ENCODE measurements around the gene SLC52A3. TPM values are rescaled to one million over a fixed set of nuclear protein-coding genes. Genes with fewer than 3 reads are reported as not detected.

The SLC52A3 gene
- total RNA-seq, 1 experiment from 2014 or later: not detected

DNA sequence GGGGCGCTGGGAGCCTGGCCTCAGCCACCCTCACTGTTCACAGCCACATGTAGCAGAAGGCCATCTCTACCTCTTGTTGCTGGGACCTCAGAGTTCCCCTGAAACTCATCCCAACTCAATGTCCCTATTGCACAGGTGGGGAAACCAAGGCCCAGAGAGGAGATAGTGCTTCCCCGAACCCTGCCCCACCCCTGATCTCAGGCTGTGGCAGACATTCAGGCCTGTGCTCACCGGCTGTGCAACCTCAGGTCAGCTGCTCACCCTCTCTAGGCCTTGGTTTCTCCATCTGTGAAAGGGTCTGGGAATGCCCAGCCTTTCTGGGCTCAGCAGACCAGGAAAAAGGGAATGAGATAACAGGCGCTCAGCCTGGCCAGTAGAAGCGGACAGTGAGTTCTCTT is 6.4 kb upstream of the SLC52A3 start:
- Histone ChIP-seq H3K4me3 (ENCODE audit: low read length) (no peak overlapping the region), H3K27ac (ENCODE audit: low read length) (no peak overlapping the region), H4K20me1 (ENCODE audit: insufficient read depth, low read depth, low read length) (no peaks in the 10 kb centered on the region), H3K79me2 (ENCODE audit: low read length) (no peaks in the 10 kb centered on the region), H3K4me1 (ENCODE audit: low read length) (no peaks in the 10 kb centered on the region), H3K9ac (ENCODE audit: low read length) (no peak overlapping the region), H3K9me2 (replicated peaks; ENCODE audit: insufficient read depth, low read length) (no peaks in the 10 kb centered on the region), H2AFZ (ENCODE audit: low read length) (no peak overlapping the region), H3K27me3 (ENCODE audit: low read length) (no peaks in the 10 kb centered on the region), H3K9me3 (ENCODE audit: low read length) (no peaks in the 10 kb centered on the region), H3K4me2 (ENCODE audit: low read depth, low read length, poor library complexity, severe bottlenecking) (no peak overlapping the region), H3K36me3 (ENCODE audit: insufficient read depth, low read length) (no peaks in the 10 kb centered on the region)
- DNase-seq: no peak

- Histone ChIP-seq H3K9ac (ENCODE audit: low read length) (no peak overlapping the region), H3K36me3 (ENCODE audit: insufficient read depth, low read length) (no peaks in the 10 kb centered on the region), H3K4me1 (ENCODE audit: low read length) (no peaks in the 10 kb centered on the region), H3K27ac (ENCODE audit: low read length) (no peak overlapping the region), H3K9me3 (ENCODE audit: low read length) (no peaks in the 10 kb centered on the region), H4K20me1 (ENCODE audit: insufficient read depth, low read depth, low read length) (no peaks in the 10 kb centered on the region), H2AFZ (ENCODE audit: low read length) (no peak overlapping the region), H3K27me3 (ENCODE audit: low read length) (no peaks in the 10 kb centered on the region), H3K79me2 (ENCODE audit: low read length) (no peaks in the 10 kb centered on the region), H3K4me2 (ENCODE audit: low read depth, low read length, poor library complexity, severe bottlenecking) (no peak overlapping the region), H3K4me3 (ENCODE audit: low read length) (no peak overlapping the region), H3K9me2 (replicated peaks; ENCODE audit: insufficient read depth, low read length) (no peaks in the 10 kb centered on the region)
- DNase-seq: no peak
Measured at GRCh38 chr20:774016-774659, 5.8 kb upstream of the SLC52A3 start.

GRCh38 chr20:772806-773205 is 4.5 kb upstream of the SLC52A3 start:
- H3K4me2 ChIP-seq (ENCODE audit: low read depth, low read length, poor library complexity, severe bottlenecking): no peak overlapping the region
- no peak for DNase-seq
- H3K9me3 ChIP-seq (ENCODE audit: low read length): no peaks in the 10 kb centered on the region
- H3K27ac ChIP-seq (ENCODE audit: low read length): no peak overlapping the region
- H2AFZ ChIP-seq (ENCODE audit: low read length): no peak overlapping the region
- H3K9ac ChIP-seq (ENCODE audit: low read length): no peak overlapping the region
- no peaks in the 10 kb centered on the region for H3K79me2 ChIP-seq (ENCODE audit: low read length)
- H3K4me3 ChIP-seq (ENCODE audit: low read length): no peak overlapping the region
- no peaks in the 10 kb centered on the region for H3K4me1 ChIP-seq (ENCODE audit: low read length)
- H3K9me2 ChIP-seq (replicated peaks; ENCODE audit: insufficient read depth, low read length): no peaks in the 10 kb centered on the region
- no peaks in the 10 kb centered on the region for H3K36me3 ChIP-seq (ENCODE audit: insufficient read depth, low read length)
- H3K27me3 ChIP-seq (ENCODE audit: low read length): no peaks in the 10 kb centered on the region
- no peaks in the 10 kb centered on the region for H4K20me1 ChIP-seq (ENCODE audit: insufficient read depth, low read depth, low read length)

DNA sequence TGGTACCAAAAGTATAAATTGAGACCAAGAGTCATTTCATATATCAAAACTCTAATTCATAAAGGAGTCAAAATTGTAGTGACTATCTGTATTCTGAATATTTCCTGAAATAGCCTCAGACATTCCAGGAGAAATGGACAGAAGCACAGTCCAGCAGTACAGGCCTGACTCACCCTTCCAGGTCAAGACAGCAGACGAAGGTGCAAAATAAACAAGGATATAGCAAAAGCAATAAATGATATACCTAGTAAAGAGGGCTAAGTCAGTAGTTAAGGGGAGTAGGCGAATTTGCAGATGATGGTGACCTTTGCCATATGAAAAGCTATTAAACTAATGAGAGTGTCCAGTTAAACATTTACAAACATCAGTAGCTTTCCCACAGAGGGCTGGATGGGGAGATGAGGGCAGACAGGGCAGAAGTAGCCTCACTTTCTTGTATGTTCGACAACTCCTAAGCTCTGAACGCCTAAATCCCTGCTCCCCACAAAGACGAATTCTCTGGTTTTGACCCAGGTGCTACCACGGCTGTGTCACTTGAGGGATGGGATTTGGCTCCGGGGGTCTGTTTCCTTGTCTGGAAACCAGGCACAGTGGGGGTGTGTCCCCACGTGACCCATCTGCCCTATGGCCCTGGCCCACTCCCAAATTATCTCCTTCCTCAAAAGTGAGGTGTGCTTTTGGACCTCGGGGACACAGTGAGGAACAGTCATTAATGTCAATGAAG is 3.6 kb upstream of the SLC52A3 start:
- Histone ChIP-seq H2AFZ (ENCODE audit: low read length) (no peak overlapping the region), H3K36me3 (ENCODE audit: insufficient read depth, low read length) (no peaks in the 10 kb centered on the region), H3K9me3 (ENCODE audit: low read length) (no peaks in the 10 kb centered on the region), H3K9ac (ENCODE audit: low read length) (no peak overlapping the region), H3K4me2 (ENCODE audit: low read depth, low read length, poor library complexity, severe bottlenecking) (no peak overlapping the region), H3K4me3 (ENCODE audit: low read length) (no peak overlapping the region), H3K27ac (ENCODE audit: low read length) (no peak overlapping the region), H4K20me1 (ENCODE audit: insufficient read depth, low read depth, low read length) (no peaks in the 10 kb centered on the region), H3K4me1 (ENCODE audit: low read length) (no peaks in the 10 kb centered on the region), H3K9me2 (replicated peaks; ENCODE audit: insufficient read depth, low read length) (no peaks in the 10 kb centered on the region), H3K79me2 (ENCODE audit: low read length) (no peaks in the 10 kb centered on the region), H3K27me3 (ENCODE audit: low read length) (no peaks in the 10 kb centered on the region)
- no peak for DNase-seq

GRCh38 chr20:770691-771090 is 2.4 kb upstream of the SLC52A3 start:
- Histone ChIP-seq H3K27me3 (ENCODE audit: low read length) (no peaks in the 10 kb centered on the region), H3K36me3 (ENCODE audit: insufficient read depth, low read length) (no peaks in the 10 kb centered on the region), H3K9me3 (ENCODE audit: low read length) (no peaks in the 10 kb centered on the region), H3K27ac (ENCODE audit: low read length) (no peak overlapping the region), H3K79me2 (ENCODE audit: low read length) (no peaks in the 10 kb centered on the region), H3K9me2 (replicated peaks; ENCODE audit: insufficient read depth, low read length) (no peaks in the 10 kb centered on the region), H3K9ac (ENCODE audit: low read length) (no peak overlapping the region), H3K4me3 (ENCODE audit: low read length) (no peak overlapping the region), H3K4me2 (ENCODE audit: low read depth, low read length, poor library complexity, severe bottlenecking) (no peak overlapping the region), H4K20me1 (ENCODE audit: insufficient read depth, low read depth, low read length) (no peaks in the 10 kb centered on the region), H3K4me1 (ENCODE audit: low read length) (no peaks in the 10 kb centered on the region), H2AFZ (ENCODE audit: low read length) (no peak overlapping the region)
- no peak for DNase-seq

DNA sequence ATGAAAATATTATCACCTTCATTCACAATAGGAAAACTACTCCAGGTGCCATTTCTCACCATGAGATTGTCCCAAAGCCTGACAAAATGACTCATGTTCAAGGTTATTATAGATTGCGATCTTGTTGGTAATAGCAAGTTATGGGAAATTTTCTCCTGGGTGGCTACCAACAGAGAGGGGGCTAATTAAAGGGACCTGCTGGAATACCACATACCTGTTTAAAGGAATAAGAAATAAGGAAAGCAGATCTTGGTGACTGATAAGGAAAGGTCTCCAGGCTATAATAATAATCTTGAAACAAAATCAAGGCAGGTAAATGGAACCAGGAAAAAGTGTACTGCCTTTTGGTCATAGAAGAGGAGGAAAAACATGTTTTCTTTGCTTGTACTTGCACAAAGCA is 1.4 kb downstream of the SLC52A3 start:
- Histone ChIP-seq H3K4me3 (ENCODE audit: low read length) (no peak overlapping the region), H3K9me2 (replicated peaks; ENCODE audit: insufficient read depth, low read length) (no peaks in the 10 kb centered on the region), H3K4me1 (ENCODE audit: low read length) (no peaks in the 10 kb centered on the region), H3K79me2 (ENCODE audit: low read length) (no peaks in the 10 kb centered on the region), H2AFZ (ENCODE audit: low read length) (no peak overlapping the region), H3K9ac (ENCODE audit: low read length) (no peak overlapping the region), H4K20me1 (ENCODE audit: insufficient read depth, low read depth, low read length) (no peaks in the 10 kb centered on the region), H3K27me3 (ENCODE audit: low read length) (no peaks in the 10 kb centered on the region), H3K4me2 (ENCODE audit: low read depth, low read length, poor library complexity, severe bottlenecking) (no peak overlapping the region), H3K9me3 (ENCODE audit: low read length) (no peaks in the 10 kb centered on the region), H3K36me3 (ENCODE audit: insufficient read depth, low read length) (no peaks in the 10 kb centered on the region), H3K27ac (ENCODE audit: low read length) (no peak overlapping the region)
- no peak for DNase-seq

DNA sequence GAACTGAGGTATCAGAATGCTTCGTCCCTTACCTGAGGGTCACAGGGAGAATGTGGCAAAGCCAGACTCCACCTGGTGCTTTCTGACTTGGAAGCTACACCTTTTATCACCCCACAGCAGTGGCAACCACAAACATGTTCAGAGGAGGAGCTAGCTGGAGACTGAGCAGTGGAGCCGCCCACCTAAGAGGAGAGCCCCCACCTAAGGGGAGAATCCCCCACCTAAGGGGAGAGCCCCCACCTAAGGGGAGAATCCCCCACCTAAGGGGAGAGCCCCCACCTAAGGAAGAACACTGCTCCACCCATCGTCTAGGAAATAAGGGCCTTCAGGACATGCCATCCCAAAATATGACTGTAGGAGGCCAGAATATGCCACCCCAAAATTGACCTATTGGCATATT is 4.0 kb downstream of the SLC52A3 start:
- H3K27ac ChIP-seq (ENCODE audit: low read length): no peak overlapping the region
- DNase-seq: no peak
- no peaks in the 10 kb centered on the region for H3K27me3 ChIP-seq (ENCODE audit: low read length)
- H3K4me1 ChIP-seq (ENCODE audit: low read length): no peaks in the 10 kb centered on the region
- no peak overlapping the region for H2AFZ ChIP-seq (ENCODE audit: low read length)
- no peak overlapping the region for H3K9ac ChIP-seq (ENCODE audit: low read length)
- no peaks in the 10 kb centered on the region for H3K9me3 ChIP-seq (ENCODE audit: low read length)
- no peak overlapping the region for H3K4me3 ChIP-seq (ENCODE audit: low read length)
- H3K9me2 ChIP-seq (replicated peaks; ENCODE audit: insufficient read depth, low read length): no peaks in the 10 kb centered on the region
- H3K36me3 ChIP-seq (ENCODE audit: insufficient read depth, low read length): no peaks in the 10 kb centered on the region
- H4K20me1 ChIP-seq (ENCODE audit: insufficient read depth, low read depth, low read length): no peaks in the 10 kb centered on the region
- H3K4me2 ChIP-seq (ENCODE audit: low read depth, low read length, poor library complexity, severe bottlenecking): no peak overlapping the region
- H3K79me2 ChIP-seq (ENCODE audit: low read length): no peaks in the 10 kb centered on the region

- Histone ChIP-seq H3K27me3 (ENCODE audit: low read length) (no peaks in the 10 kb centered on the region), H3K9ac (ENCODE audit: low read length) (no peak overlapping the region), H3K4me3 (ENCODE audit: low read length) (no peak overlapping the region), H3K4me2 (ENCODE audit: low read depth, low read length, poor library complexity, severe bottlenecking) (no peak overlapping the region), H2AFZ (ENCODE audit: low read length) (no peak overlapping the region), H4K20me1 (ENCODE audit: insufficient read depth, low read depth, low read length) (no peaks in the 10 kb centered on the region), H3K9me3 (ENCODE audit: low read length) (no peaks in the 10 kb centered on the region), H3K27ac (ENCODE audit: low read length) (no peak overlapping the region), H3K36me3 (ENCODE audit: insufficient read depth, low read length) (no peaks in the 10 kb centered on the region), H3K79me2 (ENCODE audit: low read length) (no peaks in the 10 kb centered on the region), H3K4me1 (ENCODE audit: low read length) (no peaks in the 10 kb centered on the region), H3K9me2 (replicated peaks; ENCODE audit: insufficient read depth, low read length) (no peaks in the 10 kb centered on the region)
- DNase-seq: no peak
Measured at GRCh38 chr20:761418-762381, 6.6 kb downstream of the SLC52A3 start.

All from Karpas-422 (cell line).